Measurements from ENCODE around the gene LUC7L.

DNA sequence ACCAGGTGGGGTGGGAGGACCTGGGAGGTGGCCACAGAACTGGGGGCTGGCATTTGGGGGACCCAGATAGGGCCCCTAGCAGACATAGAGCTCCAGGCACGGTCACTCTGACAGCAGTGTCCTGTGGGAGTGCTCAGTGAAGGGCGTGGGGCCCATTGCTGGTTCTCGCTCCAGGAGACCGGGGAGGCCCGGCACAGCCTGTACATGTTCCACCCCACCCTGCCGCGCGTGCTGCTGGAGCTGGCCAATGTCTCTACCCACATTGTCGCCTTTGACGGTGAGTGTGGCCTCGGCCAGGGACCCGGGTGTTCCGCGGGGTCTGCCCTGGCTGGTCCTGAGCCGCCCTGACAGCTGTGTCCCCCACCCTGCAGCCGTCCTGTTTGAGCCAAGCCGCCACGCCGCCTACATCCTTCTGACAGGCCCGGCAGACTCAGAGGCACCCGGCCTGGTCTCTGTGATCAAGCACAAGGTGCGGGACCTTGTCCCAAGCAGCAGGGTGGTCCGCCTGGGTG lies 35.2 kb upstream of the LUC7L start:
- TF ChIP-seq, protein P1, sequence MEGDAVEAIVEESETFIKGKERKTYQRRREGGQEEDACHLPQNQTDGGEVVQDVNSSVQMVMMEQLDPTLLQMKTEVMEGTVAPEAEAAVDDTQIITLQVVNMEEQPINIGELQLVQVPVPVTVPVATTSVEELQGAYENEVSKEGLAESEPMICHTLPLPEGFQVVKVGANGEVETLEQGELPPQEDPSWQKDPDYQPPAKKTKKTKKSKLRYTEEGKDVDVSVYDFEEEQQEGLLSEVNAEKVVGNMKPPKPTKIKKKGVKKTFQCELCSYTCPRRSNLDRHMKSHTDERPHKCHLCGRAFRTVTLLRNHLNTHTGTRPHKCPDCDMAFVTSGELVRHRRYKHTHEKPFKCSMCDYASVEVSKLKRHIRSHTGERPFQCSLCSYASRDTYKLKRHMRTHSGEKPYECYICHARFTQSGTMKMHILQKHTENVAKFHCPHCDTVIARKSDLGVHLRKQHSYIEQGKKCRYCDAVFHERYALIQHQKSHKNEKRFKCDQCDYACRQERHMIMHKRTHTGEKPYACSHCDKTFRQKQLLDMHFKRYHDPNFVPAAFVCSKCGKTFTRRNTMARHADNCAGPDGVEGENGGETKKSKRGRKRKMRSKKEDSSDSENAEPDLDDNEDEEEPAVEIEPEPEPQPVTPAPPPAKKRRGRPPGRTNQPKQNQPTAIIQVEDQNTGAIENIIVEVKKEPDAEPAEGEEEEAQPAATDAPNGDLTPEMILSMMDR (IDR thresholded peaks at IDR 0.05): no peak
- no peak for TF ChIP-seq POLR2A (IDR thresholded peaks at IDR 0.05)
- TF ChIP-seq POLR2AphosphoS5 (IDR thresholded peaks at IDR 0.05; ENCODE audit: insufficient read depth in 1 of 2, low read depth in 1 of 2): no peak
